CD1c-positive myeloid dendritic cell (primary cell): ENCODE data around the gene PPP1R37.
A peak's percentile ranks its signal among the peaks of the same experiment; 100 is the strongest.

Experiments used
- DNase-seq: peaks from one replicate; pipeline ENCODE4 v3.0.0-alpha.2; 2016; ENCODE audit errors: extremely low spot score

The PPP1R37 gene

DNA sequence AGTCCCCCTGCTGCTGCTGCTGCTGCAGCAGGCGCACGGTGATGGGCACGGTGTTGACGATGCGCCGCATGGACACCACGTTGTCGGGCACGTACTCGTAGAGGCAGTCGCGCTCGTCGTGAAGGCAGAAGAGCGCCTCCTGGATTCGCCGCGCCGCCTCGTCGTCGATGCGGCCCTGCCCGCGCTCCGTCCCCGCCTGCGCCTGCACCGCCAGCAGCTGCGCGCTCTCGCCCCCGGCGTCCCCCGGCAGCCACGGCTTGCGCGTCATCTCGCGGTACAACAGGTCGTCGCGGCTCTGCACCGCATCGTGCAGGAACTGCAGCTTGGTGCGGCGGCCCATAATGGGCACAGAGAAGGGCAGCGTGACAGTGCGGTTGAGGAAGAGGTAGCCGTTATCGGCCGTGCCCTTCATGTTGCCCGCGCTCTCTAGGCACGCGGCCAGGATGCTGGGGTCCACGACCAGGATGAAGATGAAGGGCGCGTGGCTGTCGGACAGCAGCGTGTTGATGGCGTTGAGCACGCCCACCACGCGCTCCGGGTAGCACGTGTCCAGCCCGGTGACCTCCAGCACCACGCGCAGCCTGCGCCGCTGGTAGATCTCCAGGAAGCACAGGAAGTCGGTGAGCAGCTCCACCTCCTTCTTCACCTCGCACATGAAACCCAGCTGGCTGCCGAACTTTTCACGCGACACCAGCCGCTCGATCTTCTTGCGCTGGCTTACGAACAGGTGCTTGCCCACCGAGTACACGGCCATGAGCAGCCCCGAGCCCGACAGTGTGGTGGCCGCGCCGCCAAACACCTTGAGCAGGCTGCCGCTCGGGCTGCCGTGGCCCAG lies 59.7 kb downstream of the PPP1R37 start:
- peak; percentile 53 for DNase-seq

DNA sequence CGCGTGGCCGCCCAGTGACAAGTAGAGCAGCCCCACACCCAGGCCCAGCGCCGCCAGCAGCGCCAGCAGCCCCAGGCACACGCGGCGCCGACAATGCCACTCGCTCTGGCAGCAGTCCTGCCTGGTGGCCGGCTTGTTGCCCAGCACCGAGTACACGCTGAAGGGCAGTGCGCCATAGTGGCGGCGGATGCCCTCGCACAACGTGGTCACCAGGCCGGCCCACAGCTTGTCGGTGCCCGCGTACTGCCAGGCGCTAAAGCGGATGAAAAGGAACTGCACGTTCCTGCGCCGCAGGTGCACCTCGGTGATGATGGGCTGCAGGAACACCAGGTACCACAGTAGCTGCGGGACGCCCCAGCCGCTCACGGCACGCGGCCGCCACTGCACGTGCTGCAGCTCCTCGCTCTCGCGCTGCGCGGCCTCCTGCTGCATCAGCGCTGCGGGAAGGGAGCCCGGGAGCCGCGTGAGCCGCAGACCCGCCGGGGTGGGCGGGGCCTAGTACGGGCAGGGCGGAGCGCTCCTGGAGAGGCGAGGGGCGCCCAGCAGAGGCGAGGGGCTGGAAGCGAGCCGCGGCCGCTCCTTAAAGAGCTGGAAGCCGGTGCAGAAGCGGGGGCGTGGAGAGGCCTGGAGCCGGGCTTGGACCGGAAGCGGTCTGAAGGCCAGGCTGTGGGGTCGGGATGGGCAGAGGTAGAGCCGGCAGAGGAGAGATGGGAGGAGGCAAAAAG lies 60.5 kb downstream of the PPP1R37 start:
- DNase-seq: peak; percentile 12

- peak; percentile 64 for DNase-seq
These were observed 61.3 kb downstream of the PPP1R37 start for GRCh38 chr19:45154064-45154827.

DNA sequence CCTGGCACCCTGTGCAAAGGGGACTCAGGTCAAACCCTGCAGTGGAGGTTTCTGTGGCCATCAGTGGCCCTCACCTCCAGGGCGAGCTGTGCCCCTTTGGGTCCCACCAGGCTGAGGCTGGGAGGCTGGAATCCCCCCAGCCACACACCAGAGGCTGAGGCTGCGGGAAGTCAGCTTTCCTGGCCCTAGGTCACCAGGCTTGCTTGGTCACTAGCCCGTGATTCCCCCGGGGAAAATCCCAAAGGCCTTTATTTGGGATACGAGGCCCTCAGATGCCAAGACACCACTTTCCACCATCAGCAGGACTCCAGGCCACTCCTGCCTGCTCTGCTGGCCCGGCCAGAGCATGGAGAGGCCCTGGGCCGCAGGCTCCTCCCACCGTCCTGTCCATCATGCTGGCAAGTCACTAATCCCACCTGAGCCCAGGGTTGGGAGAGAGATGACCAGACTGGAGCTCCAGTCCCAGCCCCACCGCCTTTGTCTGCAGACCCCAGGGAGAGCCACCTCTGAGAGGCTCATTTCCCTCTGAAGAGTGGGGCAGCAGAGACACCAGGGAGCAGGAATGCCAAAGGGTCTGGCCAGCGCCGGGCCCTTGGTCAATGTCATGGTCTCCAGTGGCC lies 63.1 kb downstream of the PPP1R37 start:
- DNase-seq: no peak

DNA sequence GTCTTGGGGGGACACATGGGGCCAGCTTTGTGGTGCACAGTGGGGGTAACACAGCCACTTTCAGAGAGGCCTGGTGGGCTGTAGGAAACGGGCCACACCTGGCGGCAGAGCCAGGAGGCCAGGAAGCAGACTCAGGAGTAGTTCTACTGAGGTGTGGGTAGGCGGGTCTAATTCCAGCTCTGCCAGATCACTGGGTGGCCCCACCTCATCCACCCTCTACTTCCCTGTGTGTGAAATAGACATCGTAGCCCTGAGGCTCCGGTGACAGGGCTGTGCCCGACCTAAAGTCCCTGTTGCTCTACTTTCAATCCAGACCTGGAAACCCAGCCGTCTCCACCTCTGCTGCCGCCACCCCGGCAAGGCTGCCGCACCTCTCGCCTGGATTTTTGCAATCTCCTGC lies 63.8 kb downstream of the PPP1R37 start:
- no peak for DNase-seq

DNA sequence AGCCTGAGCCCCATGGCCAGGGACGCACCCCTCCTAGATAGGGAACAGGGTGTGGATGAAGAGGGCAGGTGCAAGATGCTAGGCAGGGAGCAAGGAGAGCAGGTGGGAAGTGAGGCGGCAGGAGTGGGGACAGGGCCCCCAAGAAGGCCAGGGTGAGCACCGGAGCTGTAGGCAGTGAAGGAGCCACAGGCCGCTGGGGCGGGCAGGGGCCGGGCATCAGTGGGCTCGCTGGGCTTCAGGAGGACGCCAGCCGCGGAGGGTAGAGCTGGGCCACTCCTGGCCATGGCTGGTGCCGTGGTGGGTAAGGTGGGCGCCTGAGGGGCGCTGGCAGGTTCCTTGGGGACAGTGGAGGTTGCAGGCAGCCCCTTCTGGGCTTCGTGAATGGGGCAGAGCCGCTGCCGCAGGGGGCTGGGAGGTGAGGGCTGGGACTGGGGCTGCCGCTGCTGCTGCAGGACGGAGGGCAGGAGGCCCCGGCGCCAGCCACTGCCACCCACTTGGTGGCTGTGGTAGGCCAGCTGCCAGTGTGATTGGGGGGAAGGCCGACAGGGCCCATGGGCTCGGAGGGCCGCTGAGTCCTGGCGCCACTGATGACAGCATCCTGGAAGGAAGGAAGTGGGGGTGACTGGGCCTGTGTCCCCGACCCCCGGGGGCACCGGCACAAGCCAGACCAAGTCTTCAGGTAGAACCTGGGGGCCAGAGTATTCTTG lies 65.7 kb downstream of the PPP1R37 start:
- no peak for DNase-seq

GRCh38 chr19:45159210-45159970 lies 66.4 kb downstream of the PPP1R37 start:
- no peak for DNase-seq

- DNase-seq: no peak
These were observed 67.0 kb downstream of the PPP1R37 start for GRCh38 chr19:45159971-45160324.

GRCh38 chr19:45160870-45161737 lies 68.1 kb downstream of the PPP1R37 start, which contains the start of gene NKPD1:
Gene NKPD1, minus strand, starts transcription at chr19:45160982. Its CDS starts 832 bp downstream, at chr19:45160150.
- no peak for DNase-seq

- DNase-seq: no peak
These were observed 69.0 kb downstream of the PPP1R37 start for GRCh38 chr19:45161738-45162607.

DNA sequence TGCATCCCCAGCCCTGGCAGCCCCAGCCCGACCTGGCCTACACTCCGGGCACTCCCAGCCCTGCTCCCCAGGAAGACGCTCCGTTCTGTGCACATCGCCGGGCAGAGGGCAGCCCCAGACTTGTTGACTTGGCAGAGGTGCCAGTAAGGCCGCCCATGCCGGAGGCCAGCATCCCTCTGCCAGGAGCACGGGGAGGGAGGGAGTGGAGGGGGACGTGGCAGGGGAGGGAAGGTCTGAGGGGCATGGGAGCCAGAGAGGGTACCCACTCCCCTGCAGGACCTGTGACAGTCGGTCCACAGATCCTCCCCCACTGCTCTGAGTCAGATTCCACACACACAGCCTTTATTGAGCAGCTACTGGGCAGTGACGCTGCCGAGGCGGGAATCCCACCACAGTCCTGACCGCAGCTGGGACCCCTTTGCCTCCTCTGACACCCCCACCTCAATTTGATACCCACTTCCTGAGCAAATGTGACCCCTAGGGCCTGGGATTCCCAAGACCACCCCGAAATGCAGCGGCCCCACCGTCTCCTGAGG lies 69.7 kb downstream of the PPP1R37 start:
- no peak for DNase-seq

DNA sequence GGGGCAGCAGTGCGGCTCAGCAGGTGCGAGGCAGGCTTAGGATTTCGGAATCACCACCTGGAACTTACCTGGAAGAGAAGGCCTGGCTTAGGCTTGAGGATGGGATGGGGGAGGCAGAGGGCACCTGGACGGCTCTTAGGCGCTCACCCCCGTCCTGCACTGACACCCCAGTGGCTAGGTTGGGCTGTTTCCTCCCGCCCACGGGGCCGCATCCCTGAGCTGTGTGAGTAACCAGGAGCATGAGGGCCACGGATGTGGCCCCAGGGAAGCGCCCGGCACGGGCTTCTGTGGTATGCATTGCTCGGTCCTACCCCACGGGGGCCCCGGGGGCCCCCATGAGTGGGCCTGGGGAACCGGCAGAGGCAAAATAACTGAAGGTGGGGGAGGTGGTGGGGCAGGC lies 70.2 kb downstream of the PPP1R37 start:
- no peak for DNase-seq

- DNase-seq: no peak
These were observed 70.9 kb downstream of the PPP1R37 start for GRCh38 chr19:45163751-45164460.

GRCh38 chr19:45164577-45165335 lies 71.8 kb downstream of the PPP1R37 start:
- DNase-seq: peak; percentile 92

DNA sequence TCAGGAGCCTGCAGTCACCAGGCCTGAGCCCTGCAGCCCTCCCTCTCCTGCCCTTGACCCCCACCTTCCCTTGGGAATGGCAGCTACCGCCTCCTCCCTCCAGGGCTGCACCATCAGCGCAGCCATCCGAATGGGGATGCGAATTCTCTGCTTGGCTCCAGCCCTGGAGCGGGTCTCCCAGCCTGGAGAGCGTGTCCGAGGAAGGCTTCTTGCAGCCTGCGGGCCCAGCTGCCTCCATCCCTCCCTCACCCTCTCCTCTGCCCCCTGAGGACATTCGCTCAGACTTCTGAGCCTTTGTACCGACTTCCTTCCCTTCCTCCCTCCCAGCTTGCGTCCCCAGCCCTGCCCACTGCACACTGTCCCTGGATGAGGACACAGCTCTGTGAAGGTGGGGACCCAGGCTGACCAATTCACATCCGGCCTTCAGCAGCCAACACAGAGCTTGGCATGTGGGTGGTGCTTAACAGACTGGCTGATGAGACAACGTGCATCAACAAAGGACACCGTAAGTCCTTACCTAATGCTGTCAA lies 73.8 kb downstream of the PPP1R37 start:
- no peak for DNase-seq

GRCh38 chr19:45168767-45169351 lies 75.9 kb downstream of the PPP1R37 start:
- DNase-seq: no peak
